Right renal pelvis (tissue), 4 donors: ENCODE results near the gene NME7. TPM values are rescaled to one million over a fixed set of nuclear protein-coding genes. Genes with fewer than 3 reads are reported as not detected.

ENCODE experiments used
- DNase-seq, 4 donors: peaks; one replicate each; pipeline ENCODE4 v3.0.0-alpha.2; 2013; ENCODE audit warnings: low read depth in 4 of 4, low spot score in 3 of 4, missing footprints in 1 of 4
- polyA plus RNA-seq, 4 donors: library from polyadenylated mRNA; unstranded; fragments of 120-200 nt; gene quantifications; one replicate each; pipeline ENCODE4 v1.2.1, GENCODE V29; 2013; ENCODE audit not compliant: insufficient read length in 4 of 4

NME7 gene
- polyA plus RNA-seq, 4 donors: 114 to 160 (median 153) TPM

GRCh38 chr1:169094897-169095569 is 272.6 kb downstream of the NME7 start:
- DNase-seq: no peak

GRCh38 chr1:169092399-169092798 is 275.2 kb downstream of the NME7 start:
- no peak for DNase-seq

GRCh38 chr1:169091480-169091941 is 276.1 kb downstream of the NME7 start:
- DNase-seq: no peak

GRCh38 chr1:169090900-169091311 is 276.7 kb downstream of the NME7 start:
- DNase-seq: no peak

GRCh38 chr1:169090308-169090899 is 277.2 kb downstream of the NME7 start:
- no peak for DNase-seq

GRCh38 chr1:169089776-169090175 is 277.8 kb downstream of the NME7 start:
- DNase-seq: no peak

GRCh38 chr1:169087876-169088275 is 279.7 kb downstream of the NME7 start:
- DNase-seq: no peak

GRCh38 chr1:169086603-169087455 is 280.8 kb downstream of the NME7 start:
- no peak for DNase-seq

GRCh38 chr1:169085911-169086310 is 281.7 kb downstream of the NME7 start:
- no peak for DNase-seq

Other genes starting within 250 kb of the NME7 start
- 10 to 100 TPM; 27.0 to 33.6 (median 30.2) TPM for gene BLZF1, start 398 bp upstream of the NME7 start, polyA plus RNA-seq
- 10 to 100 TPM in 3 of 4 donors, 1 to 10 TPM in 1; 8.6 to 12.5 (median 11.3) TPM for gene CCDC181, start 59.7 kb upstream of the NME7 start, polyA plus RNA-seq
- gene SLC19A2, start 118.1 kb upstream of the NME7 start, polyA plus RNA-seq: 10 to 100 TPM; 15.7 to 23.0 (median 20.5) TPM
- 1 to 10 TPM; 2.0 to 3.0 (median 2.7) TPM for gene F5, start 218.7 kb upstream of the NME7 start, polyA plus RNA-seq